Endothelial cell of umbilical vein (primary cell): ENCODE measurements around the gene TGFB1. TPM values are rescaled to one million over a fixed set of nuclear protein-coding genes. Genes with fewer than 3 reads are reported as not detected.

Experiments
- BruUV-seq: library from RNA; stranded (reverse); fragments of 400-500 nt; replicated peaks from 2 replicates; lab custom pipeline; 2021; lab: Mats Ljungman, UMichigan
- CTCF ChIA-PET: fragments of 300-600, 350-600 bp; sonication (Branson Sonifier 250); formaldehyde crosslinking; loops from one replicate; lab custom pipeline; 2021; ENCODE audit warnings: antibody characterized with exemption, inconsistent platforms; lab: Charles Lee
- POLR2A ChIA-PET: fragments of 300-600, 350-600 bp; sonication (Branson Sonifier 250); formaldehyde crosslinking; loops from one replicate; lab custom pipeline; 2021; ENCODE audit warnings: antibody characterized with exemption, inconsistent platforms; lab: Charles Lee
- DNase-seq: peaks from one replicate; pipeline ENCODE4 v3.0.0-alpha.2; 2011; ENCODE audit warnings: low read depth, low spot score
- FAIRE-seq: peaks from 2 replicates; lab custom pipeline; 2011; peaks lifted over from hg19 to GRCh38; lab: Jason Lieb, UNC
- H2AFZ ChIP-seq: 2 replicates; pipeline ENCODE4 v1.6.0; 2012; ENCODE audit warnings: low read depth, low read length, control low read depth, inconsistent platforms
- H3K27ac ChIP-seq: 2 replicates; pipeline ENCODE4 v1.5.1; 2011; ENCODE audit warnings: low read depth, mild to moderate bottlenecking, control low read depth, low read length, moderate library complexity; ENCODE audit not compliant: insufficient read depth
- H3K27me3 ChIP-seq, 2 experiments: 2 replicates each; pipeline versions ENCODE4 v1.6.0 to v1.6.1; 2011; ENCODE audit warnings: low read length in 2 of 2, mixed read lengths in 1 of 2; ENCODE audit not compliant: control insufficient read depth in 2 of 2, insufficient read depth in 2 of 2
- H3K36me3 ChIP-seq, 2 experiments: 2 replicates in 1 of 2; 3 replicates in 1 of 2; pipeline ENCODE4 v1.5.1; 2011; ENCODE audit warnings: low read length in 2 of 2, mild to moderate bottlenecking in 1 of 2, moderate library complexity in 1 of 2; ENCODE audit not compliant: control insufficient read depth in 2 of 2, insufficient read depth in 2 of 2; ENCODE audit errors: extremely low read depth in 1 of 2
- H3K4me1 ChIP-seq: 3 replicates; pipeline ENCODE4 v1.5.1; 2011; ENCODE audit warnings: mild to moderate bottlenecking, low read length; ENCODE audit not compliant: control insufficient read depth, insufficient read depth; ENCODE audit errors: extremely low read depth
- H3K4me2 ChIP-seq: 2 replicates; pipeline ENCODE4 v1.6.1; 2011; ENCODE audit warnings: low read length, control low read depth, mixed read lengths; ENCODE audit not compliant: insufficient read depth
- H3K4me3 ChIP-seq, 3 experiments: fragments of 200-600 bp in 1 of 3; sonication (generic), shearing (Covaris generic) in 1 of 3; replicated peaks in 1 of 3; 2 replicates each; pipeline ENCODE4 v1.5.1; 2011 to 2016; ENCODE audit warnings: control low read depth in 3 of 3, low read length in 3 of 3, mild to moderate bottlenecking in 2 of 3, inconsistent platforms in 1 of 3, low read depth in 1 of 3, moderate library complexity in 1 of 3; ENCODE audit not compliant: insufficient read depth in 1 of 3
- H3K79me2 ChIP-seq: 2 replicates; pipeline ENCODE4 v1.6.0; 2012; ENCODE audit warnings: low read length, inconsistent platforms; ENCODE audit not compliant: control insufficient read depth, insufficient read depth
- H3K9ac ChIP-seq: replicated peaks from 2 replicates; pipeline ENCODE3; 2011; ENCODE audit warnings: low read length, control low read depth; ENCODE audit not compliant: insufficient read depth; ENCODE audit errors: extremely low read depth
- H3K9me1 ChIP-seq: replicated peaks from 3 replicates; pipeline ENCODE4 v1.6.0; 2011; ENCODE audit warnings: mild to moderate bottlenecking, low read length; ENCODE audit not compliant: control insufficient read depth, insufficient read depth; ENCODE audit errors: extremely low read depth
- H3K9me3 ChIP-seq: replicated peaks from 2 replicates; pipeline ENCODE4 v1.5.1; 2012; ENCODE audit warnings: low read length, inconsistent platforms; ENCODE audit not compliant: control insufficient read depth, insufficient read depth
- H4K20me1 ChIP-seq: replicated peaks from 2 replicates; pipeline ENCODE3; 2011; ENCODE audit warnings: mild to moderate bottlenecking, low read length; ENCODE audit not compliant: control insufficient read depth, insufficient read depth; ENCODE audit errors: extremely low read depth
- CTCF ChIP-seq, 2 donors: IDR thresholded peaks; 1 replicate in 1 of 2; 2 replicates in 1 of 2; pipeline ENCODE4 v1.5.1; 2011; ENCODE audit warnings: low read length in 2 of 2, mild to moderate bottlenecking in 2 of 2, moderate library complexity in 2 of 2, control low read depth in 1 of 2, inconsistent platforms in 1 of 2, low read depth in 1 of 2; ENCODE audit not compliant: insufficient read depth in 1 of 2; ENCODE audit errors: extremely low read depth in 1 of 2
- EZH2 ChIP-seq: IDR thresholded peaks from 2 replicates; pipeline ENCODE4 v1.6.1; 2012; ENCODE audit warnings: borderline replicate concordance, low read depth, mild to moderate bottlenecking, moderate library complexity, low read length, inconsistent platforms; ENCODE audit not compliant: severe bottlenecking
- FOS ChIP-seq: IDR thresholded peaks from 2 replicates; pipeline ENCODE4 v1.6.1; 2011; ENCODE audit warnings: mild to moderate bottlenecking, low read length, moderate library complexity, borderline replicate concordance; ENCODE audit not compliant: insufficient read depth
- GATA2 ChIP-seq: IDR thresholded peaks from 2 replicates; pipeline ENCODE4 v1.7.0; 2011; ENCODE audit warnings: low read depth, mild to moderate bottlenecking, moderate library complexity, mixed read lengths, low read length; ENCODE audit not compliant: insufficient read length, insufficient read depth
- JUN ChIP-seq: IDR thresholded peaks from 2 replicates; pipeline ENCODE4 v1.6.1; 2011; ENCODE audit warnings: borderline replicate concordance, low read depth; ENCODE audit not compliant: insufficient read length, insufficient read depth
- MAX ChIP-seq: IDR thresholded peaks from 2 replicates; pipeline ENCODE4 v1.6.1; 2011; ENCODE audit not compliant: insufficient read depth, insufficient read length
- MYC ChIP-seq: IDR thresholded peaks from one replicate; pipeline ENCODE4 v1.6.1; 2011; ENCODE audit warnings: mild to moderate bottlenecking, low read depth, low read length
- POLR2A ChIP-seq: IDR thresholded peaks from 2 replicates; pipeline ENCODE4 v1.6.1; 2012; ENCODE audit warnings: low read depth, mild to moderate bottlenecking, control low read depth, low read length
- POLR2AphosphoS5 ChIP-seq: IDR thresholded peaks from 2 replicates; pipeline ENCODE4 v1.6.1; 2012; ENCODE audit warnings: low read depth, mild to moderate bottlenecking, control low read depth, low read length, moderate library complexity; ENCODE audit not compliant: insufficient read depth
- dilution Hi-C: fragments of 300-500 bp; cut with MboI; formaldehyde crosslinking; loops from one replicate; pipeline ENCODE4 v1.15.0; 2019; ENCODE audit warnings: low sequenced_read_pairs; ENCODE audit not compliant: extremely low pct_ligation_motif_present
- intact Hi-C: fragments of 100-400 bp; cut with micrococcal nuclease; formaldehyde crosslinking; loops from one replicate; pipeline ENCODE4 v1.10.0; 2022
- polyA plus RNA-seq, 4 experiments: library from polyadenylated mRNA; depleted of rRNA in 3 of 4; stranded (reverse) in 3 of 4; unstranded in 1 of 4; fragments of >200 nt; gene quantifications; 2 replicates each; pipeline versions ENCODE4 v1.2.1 to v1.2.3, GENCODE V29; 2011 to 2012; ENCODE audit warnings: missing spikeins in 1 of 4
- total RNA-seq: library from RNA; stranded (reverse); gene quantifications from 2 replicates; pipeline ENCODE4 v1.2.3, GENCODE V29; 2021

The TGFB1 gene
- total and polyA plus RNA-seq, 2 donors (not counting 3 experiments of a cell fraction or from before 2014, with no cell fraction given), result 64.4 to 250 TPM

DNA sequence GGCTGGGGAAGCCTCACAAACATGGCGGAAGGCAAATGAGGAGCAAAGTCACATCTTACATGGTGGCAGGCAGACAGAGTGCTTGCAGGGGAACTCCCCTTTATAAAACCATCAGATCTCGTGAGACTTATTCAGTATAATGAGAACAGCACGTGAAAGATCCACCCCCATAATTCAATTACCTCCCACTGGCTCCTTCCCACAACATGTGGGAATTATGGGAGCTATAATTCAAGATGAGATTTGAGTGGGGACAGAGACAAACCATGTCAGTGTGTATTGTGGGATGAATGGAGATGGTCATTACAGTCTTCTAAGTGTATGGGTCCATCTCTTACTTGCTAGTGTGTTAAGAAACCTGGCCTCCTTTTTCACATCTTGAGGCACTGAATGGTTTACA is 48.3 kb upstream of the TGFB1 start:
- Histone ChIP-seq H3K4me1 (peaks cover 42% of the 10 kb centered on the region), H3K9me3 (no peaks in the 10 kb centered on the region), H3K79me2 (peaks cover 6% of the 10 kb centered on the region), H3K9me1 (no peaks in the 10 kb centered on the region), H3K27me3 (no peaks in the 10 kb centered on the region), H3K4me2 (peak overlapping the region; percentile 53), H3K9ac (no peak overlapping the region), H3K4me3 (no peak overlapping the region), H3K36me3 (peaks cover 0 to 2% of the 10 kb centered on the region in 2 experiments), H2AFZ (no peak overlapping the region), H3K27ac (peak overlapping the region; percentile 68), H4K20me1 (no peaks in the 10 kb centered on the region)
- dilution Hi-C loops (no loop called here), intact Hi-C loops (no loop called here)
- DNase-seq, result no peak
- TF ChIP-seq EZH2 (no peak), POLR2AphosphoS5 (no peak), GATA2 (no peak), MYC (no peak), FOS (no peak), JUN (no peak), CTCF (IDR thresholded peaks at IDR 0.05; ENCODE audit: extremely low read depth in 1 of 2, insufficient read depth in 1 of 2, low read depth in 1 of 2, low read length in 2 of 2) (no peak), POLR2A (no peak), MAX (no peak)
- ChIA-PET CTCF (interaction anchor here (1.1 to 1.7 kb wide), 4 partner anchors 34 to 51 kb away, joined by 4 read pairs; partner anchors contain the start of genes B9D2 and DMAC2), POLR2A (interaction anchor here (1.0 kb wide), 1 partner anchor 77 kb away, joined by 4 read pairs; no protein-coding TSS in a partner anchor)
- FAIRE-seq, result peak; percentile 52
- BruUV-seq, result no TSS peak
